GM19328 (cell line): ENCODE results near the gene EIF4H.
"Not testable (repeated sequence)": the region's sequence is repeated elsewhere in the genome, so short reads cannot be mapped to it uniquely, and the experiment has no call there.

Source experiments
- ATAC-seq: cut with Tn5 transposase; IDR thresholded peaks from one replicate; pipeline ENCODE4 v1.9.1; 2021; ENCODE audit warnings: mild to moderate bottlenecking, moderate library complexity; ENCODE audit not compliant: unreplicated experiment

The EIF4H gene

DNA sequence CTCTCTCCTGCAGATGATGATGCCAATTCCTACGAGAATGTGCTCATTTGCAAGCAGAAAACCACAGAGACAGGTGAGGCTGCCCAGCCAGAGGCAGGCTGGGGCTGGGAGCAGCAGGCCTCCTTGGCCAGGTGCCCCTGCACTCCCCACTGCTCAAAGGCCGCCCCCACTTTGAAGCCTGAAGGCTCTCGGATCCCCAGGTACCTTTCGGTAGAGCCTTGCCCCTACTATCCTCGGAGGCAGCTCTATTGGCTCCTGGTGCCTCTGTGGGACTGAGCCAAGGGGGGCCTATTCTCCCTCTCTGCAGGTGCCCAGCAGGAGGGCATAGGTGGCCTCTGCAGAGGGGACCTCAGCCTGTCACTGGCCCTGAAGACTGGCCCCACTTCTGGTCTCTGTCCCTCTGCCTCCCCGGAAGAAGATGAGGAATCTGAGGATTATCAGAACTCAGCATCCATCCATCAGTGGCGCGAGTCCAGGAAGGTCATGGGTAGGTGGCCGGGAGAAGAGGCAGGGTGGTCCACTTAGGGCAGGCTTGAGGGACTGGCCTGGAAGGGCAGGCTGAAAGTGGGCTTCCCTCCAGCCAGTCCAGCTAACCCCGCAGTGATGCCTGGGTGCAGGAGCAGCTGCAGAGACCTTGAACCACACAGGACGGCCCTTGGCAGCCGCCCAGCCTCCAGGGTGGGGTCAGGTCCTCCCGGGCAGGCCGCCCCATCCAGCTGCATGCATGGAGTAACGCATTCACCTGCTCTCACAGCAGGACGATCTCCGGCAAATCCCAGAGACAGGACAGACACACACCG lies 49.8 kb downstream of the EIF4H start:
- ATAC-seq = no peak

DNA sequence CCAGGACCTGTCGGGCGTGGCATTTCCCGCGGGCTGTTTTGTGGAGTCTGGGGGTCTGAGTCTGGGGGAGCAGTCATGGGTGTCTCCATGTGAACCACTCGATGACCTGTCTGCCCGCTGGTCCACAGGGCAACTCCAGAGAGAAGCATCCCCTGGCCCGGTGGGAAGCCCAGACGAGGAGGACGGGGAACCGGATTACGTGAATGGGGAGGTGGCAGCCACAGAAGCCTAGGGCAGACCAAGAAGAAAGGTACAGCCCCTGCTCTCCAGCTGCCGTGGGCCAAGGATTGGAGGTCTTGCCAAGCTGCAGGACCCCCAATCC lies 50.3 kb downstream of the EIF4H start:
- ATAC-seq = no peak

DNA sequence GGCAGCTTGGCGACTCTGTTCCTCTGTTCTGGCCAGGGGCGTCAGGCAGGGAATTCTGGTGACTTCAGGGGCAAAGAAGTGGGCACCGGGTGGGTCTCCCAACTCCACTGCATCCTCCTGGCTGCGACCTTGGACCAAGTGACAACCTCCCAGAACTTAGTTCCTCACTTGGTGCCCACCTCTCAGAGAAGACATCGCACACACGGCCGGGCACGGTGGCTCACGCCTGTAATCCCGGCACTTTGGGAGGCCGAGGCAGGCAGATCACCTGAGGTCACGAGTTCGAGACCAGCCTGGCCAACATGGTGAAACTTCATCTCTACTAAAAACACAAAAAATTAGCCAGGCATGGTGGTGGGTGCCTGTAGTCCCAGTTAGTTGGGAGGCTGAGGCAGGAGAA lies 50.8 kb downstream of the EIF4H start:
- not testable (repeated sequence) for ATAC-seq

DNA sequence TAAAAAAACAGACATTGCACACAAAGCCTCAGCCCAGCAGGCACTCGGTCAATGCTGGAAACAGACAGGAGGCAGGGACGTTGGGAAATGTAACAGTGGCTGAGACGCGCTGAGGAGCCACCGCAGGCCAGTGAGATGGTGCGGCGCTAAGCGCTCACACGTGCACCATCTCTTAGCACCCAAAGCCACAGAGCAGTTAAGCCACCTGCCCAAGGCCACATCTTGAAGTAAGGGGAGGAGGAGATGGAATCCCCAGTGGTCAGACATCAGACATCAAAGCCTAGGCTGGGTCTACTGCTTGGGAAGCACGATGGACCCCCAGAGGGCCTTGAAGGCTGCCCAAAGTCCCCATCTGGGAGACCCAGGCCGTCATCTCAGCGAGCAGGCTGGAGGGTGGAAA lies 51.2 kb downstream of the EIF4H start:
- no peak for ATAC-seq

DNA sequence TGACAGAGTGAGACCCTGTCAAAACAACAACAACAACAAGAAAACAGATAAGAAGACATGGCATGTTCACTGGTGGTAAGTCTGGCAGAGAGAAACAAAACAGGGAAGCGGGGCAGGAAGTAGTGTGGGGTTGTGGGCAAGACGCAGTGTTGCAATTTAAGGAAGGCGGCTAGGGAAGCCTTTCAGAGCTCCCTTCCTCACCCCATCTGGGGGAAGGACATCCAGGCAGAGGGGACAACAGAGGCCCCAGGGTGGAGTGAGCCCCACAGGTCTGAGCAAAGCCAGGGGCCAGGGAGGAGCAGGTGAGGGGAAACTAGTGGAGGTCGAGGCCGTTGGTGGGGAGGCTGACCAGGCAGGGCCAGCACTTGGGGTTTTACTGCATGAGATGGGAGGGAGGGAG lies 52.5 kb downstream of the EIF4H start:
- ATAC-seq = no peak

DNA sequence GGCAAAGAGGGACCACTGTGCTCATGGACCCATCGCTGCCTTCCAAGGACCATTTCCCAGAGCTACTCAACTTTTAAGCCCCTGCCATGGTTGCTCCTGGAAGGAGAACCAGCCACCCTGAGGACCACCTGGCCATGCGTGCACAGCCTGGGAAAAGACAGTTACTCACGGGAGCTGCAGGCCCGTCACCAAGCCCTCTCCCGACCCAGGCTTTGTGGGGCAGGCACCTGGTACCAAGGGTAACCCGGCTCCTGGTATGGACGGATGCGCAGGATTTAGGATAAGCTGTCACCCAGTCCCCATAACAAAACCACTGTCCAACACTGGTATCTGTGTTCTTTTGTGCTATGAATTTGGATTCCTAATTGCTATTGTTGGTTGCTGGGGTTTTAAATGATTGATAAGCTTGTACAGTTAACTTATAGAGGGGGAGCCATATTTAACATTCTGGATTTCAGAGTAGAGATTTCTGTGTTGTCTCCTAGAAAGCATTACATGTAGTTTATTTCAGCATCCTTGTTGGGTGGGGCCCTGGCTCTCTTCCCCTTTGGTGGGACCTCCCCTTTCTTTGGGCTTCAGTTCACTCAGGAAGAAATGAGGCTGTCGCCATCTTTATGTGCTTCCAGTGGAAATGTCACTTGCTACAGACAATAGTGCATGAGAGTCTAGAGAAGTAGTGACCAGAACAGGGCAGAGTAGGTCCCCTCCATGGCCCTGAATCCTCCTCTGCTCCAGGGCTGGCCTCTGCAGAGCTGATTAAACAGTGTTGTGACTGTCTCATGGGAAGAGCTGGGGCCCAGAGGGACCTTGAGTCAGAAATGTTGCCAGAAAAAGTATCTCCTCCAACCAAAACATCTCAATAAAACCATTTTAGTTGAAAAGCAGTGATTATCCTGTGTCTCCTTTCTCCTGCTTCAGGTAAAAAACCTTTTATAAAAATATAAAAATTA lies 55.1 kb downstream of the EIF4H start:
- no peak for ATAC-seq

DNA sequence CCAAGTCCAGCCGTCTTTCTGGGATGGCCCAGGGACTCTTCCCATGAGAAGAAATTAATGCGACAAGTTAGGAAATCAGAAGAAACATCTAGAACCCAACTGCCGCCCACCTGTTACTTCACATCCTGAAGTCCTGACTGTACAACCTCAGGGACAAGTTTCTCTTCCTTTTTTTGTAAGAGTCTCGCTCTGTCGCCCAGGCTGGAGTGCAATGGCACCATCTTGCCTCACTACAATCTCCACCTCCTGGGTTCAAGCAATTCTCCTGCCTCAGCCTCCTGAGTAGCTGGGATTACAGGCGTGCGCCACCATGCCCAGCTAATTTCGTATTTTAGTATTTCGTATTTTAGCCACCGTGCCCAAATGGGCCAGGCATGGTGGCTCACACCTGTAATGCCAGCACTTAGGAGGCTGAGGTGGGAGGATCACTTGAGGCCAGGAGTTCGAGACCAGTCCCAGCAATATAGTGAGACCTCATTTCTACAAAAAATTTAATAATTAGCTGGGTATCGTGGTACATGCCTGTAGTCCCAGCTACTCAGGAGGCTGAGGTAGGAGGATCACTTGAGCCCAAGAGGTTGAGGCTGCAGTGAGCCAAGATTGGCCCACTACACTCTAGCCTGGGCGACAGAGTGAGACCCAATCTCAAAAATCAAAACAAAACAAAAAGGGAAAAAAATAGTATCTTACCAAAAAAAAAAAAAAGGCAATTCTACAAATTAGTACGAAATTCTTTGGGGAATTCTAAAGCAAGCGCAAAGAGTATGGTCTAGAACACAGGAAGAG lies 56.5 kb downstream of the EIF4H start:
- ATAC-seq = no peak

DNA sequence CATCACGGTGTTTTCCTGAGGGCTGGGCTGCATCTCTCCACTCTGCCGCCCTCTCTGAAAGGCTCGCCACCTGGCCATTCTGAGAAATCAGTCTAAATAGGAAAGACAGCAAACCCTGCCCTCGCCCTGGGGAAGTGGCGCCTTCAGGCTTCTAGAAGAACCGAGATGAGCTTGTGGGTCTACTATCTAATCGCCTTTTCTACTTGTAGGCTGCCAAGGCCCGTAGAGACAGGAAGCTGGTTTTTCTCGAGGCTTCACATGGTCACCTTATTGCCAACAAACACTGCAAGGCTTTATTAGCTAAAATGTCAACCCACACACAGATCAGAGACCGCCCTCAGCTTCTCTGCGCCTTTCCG lies 57.1 kb downstream of the EIF4H start:
- ATAC-seq = no peak

DNA sequence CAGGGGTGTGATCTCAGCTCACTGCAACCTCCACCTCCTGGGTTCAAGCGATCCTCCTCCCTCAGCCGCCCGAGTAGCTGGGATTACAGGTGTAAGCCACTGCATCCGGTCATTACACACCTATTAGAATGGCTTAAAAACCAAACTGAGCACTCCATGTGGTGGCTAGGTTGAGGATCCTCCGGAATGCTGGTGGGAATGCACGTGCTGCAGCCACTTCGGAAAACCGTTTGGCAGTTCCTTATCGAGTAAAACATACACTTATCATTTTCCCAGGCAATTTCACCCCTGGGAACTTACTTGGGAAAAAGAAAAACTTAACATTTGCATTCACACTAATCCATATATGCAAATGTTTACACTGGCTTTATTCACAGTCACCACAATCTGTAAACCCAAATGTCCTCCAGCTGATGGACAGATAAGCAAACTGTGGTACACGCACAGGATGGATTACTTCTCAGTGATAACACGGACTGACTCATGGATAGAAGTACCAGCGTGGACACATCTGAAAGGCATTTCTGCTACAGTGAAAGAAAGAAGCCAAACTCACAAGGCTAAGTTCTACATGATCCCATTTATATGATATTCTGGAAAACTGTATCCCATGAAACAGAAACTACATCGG lies 59.6 kb downstream of the EIF4H start:
- no peak for ATAC-seq

DNA sequence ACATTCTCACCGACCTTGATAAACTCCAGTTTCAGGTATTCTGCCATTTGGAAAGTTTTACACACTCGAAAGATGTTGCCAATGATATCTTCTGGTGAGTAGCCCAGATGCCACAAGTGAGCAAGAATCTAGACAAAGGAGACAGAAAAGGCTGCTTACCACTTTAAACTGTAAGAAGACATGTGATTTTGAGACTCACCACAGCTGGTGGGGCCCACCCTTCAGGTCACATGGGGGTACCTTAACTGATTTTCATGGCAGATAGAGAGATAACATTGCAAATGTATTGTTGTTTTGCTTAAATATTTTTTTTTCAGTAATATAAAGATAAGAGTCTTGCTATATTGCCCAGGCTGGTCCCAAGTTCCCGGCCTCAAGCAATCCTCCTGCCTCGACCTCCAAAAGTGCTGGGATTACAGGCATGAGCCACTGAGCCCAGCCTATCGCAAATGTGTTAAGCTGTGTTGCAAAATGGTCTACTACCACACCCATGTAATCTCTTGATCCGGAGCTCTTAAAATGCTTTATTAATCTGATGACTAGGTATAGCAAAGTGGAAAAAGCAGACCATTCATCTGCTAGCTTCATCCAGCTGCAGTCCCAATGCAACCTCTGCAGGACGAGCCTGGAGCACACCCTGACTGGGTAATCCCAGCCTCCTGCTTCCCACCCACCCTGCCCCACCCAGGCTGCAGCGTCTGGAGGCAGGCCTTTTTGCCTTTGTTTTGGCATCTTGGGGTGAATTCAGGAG lies 61.5 kb downstream of the EIF4H start:
- ATAC-seq = no peak

DNA sequence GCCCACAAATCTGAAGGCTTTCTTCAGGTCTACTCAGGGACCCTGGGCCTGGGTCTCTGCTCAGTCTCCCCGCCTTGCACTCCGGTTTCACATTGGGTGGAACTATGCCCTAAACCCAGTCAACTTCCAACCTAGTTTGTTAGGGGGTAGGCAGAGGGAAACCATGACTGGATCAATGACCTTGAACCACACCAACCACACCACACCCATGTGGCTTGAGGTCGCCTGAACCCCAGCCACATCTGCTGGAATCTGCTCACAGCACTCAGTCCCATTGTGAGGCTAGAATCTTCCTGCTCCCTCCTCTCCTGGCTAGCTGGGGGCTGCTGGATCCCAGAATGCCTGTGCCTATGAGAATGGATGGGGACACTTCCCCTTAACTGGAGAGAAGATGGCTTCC lies 62.1 kb downstream of the EIF4H start:
- no peak for ATAC-seq

DNA sequence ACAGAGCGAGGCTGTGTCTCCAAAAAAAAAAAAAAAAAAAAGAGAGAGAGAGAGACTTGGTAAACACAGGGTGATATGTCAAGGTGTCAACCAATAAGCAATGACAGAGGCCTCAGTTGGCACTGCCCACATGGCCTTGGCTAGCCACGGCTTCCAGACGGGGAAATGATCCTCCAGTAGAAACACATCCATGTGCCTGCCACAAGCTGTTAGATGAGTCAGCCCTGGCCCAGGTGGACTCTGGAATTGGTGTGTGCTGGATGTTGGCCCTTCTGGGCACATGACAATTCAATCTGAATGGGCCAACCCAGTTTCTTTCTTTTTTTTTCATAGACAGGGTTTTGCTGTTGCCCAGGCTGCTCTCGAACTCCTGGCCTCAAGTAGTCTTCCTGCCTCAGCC lies 66.3 kb downstream of the EIF4H start:
- ATAC-seq = no peak

DNA sequence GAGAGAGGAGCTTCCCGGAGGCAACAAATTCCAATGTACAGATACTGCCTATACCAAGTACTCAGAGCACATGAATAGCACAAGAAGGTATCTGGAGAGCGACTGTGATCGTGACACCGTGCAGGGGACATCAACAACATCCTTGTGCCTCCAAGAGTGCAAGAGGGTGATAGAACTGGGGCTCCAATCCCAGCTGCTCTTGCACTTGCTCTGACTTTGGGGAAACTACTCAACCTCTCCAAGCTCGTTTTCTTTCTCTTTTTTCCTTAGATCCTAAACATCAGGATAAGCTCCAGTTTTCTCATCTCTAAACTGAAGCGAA lies 67.9 kb downstream of the EIF4H start:
- ATAC-seq = no peak

DNA sequence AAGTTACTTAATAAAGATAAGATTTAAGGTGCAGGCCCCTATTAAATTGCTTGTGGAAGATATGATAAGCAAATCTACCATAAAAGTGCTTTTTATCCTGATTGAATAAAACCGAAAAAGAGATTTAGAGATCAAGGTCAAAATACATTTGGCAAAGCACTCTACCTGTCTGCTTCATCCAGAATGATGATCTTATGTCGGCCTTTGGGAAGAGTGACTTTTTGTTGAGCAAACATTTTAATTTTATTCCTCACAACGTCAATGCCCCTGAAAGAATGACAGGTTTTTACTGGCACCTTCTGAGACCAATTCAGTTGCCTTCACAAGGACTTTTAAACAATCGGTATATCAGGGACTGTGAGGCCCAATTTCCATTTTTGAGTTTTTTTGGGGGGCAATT lies 72.3 kb downstream of the EIF4H start:
- no peak for ATAC-seq
